Mammary epithelial cell (primary cell): ENCODE data around the gene TEX19.
"Not testable (repeated sequence)": the region's sequence is repeated elsewhere in the genome, so short reads cannot be mapped to it uniquely, and the experiment has no call there.

ENCODE experiments used
- EZH2 ChIP-seq: IDR thresholded peaks from 2 replicates; pipeline ENCODE4 v1.6.1; 2012; ENCODE audit warnings: low read length, inconsistent platforms, borderline replicate concordance
- TF ChIP-seq, protein P1 (sequence below), 2 donors: IDR thresholded peaks in 1 of 2; conservative IDR thresholded peaks in 1 of 2; 2 replicates each; pipeline ENCODE4 v1.5.1; 2011 to 2012; ENCODE audit warnings: inconsistent platforms in 2 of 2, low read length in 2 of 2, mild to moderate bottlenecking in 2 of 2, control low read depth in 1 of 2, low read depth in 1 of 2; ENCODE audit not compliant: insufficient read depth in 1 of 2; ENCODE audit errors: extremely low read depth in 1 of 2

GRCh38 chr17:82359451-82360074 lies 516 bp downstream of the TEX19 start:
- TF ChIP-seq, protein P1, sequence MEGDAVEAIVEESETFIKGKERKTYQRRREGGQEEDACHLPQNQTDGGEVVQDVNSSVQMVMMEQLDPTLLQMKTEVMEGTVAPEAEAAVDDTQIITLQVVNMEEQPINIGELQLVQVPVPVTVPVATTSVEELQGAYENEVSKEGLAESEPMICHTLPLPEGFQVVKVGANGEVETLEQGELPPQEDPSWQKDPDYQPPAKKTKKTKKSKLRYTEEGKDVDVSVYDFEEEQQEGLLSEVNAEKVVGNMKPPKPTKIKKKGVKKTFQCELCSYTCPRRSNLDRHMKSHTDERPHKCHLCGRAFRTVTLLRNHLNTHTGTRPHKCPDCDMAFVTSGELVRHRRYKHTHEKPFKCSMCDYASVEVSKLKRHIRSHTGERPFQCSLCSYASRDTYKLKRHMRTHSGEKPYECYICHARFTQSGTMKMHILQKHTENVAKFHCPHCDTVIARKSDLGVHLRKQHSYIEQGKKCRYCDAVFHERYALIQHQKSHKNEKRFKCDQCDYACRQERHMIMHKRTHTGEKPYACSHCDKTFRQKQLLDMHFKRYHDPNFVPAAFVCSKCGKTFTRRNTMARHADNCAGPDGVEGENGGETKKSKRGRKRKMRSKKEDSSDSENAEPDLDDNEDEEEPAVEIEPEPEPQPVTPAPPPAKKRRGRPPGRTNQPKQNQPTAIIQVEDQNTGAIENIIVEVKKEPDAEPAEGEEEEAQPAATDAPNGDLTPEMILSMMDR (conservative IDR thresholded peaks at IDR 0.05 in 1 of 2, IDR thresholded peaks at IDR 0.05 in 1 of 2; ENCODE audit: extremely low read depth in 1 of 2, insufficient read depth in 1 of 2, low read depth in 1 of 2, low read length in 2 of 2), result not testable (repeated sequence)
- TF ChIP-seq EZH2, result not testable (repeated sequence)
